GM10847 (cell line): ENCODE results near the gene PARP1.

ENCODE experiments used
- POLR2A ChIP-seq: IDR thresholded peaks from 2 replicates; pipeline ENCODE4 v1.6.1; 2011; ENCODE audit not compliant: insufficient read length; ENCODE audit errors: extremely low read depth

The PARP1 gene

GRCh38 chr1:226436855-226437491 lies 29.1 kb upstream of the PARP1 start:
- TF ChIP-seq POLR2A: no peak

GRCh38 chr1:226436472-226436854 lies 28.6 kb upstream of the PARP1 start:
- no peak for TF ChIP-seq POLR2A

DNA sequence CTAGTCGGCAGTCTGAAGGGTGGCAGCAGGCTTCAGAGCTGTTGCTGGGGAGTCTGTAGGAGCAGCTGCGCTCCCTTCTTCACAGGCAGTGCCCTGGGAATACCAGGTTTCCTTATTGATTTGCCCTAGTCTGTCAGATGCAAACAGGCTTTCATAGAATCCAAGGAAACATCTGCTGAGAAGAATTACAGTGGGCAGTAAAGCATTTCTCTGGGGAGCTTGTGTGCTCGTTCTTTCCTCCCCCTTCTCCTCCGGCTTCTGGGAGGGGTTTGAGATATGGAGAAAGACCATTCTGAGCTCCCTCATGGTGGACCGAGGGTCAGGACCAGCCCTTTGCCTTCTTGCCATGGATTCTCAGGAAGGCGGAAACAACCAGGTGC lies 25.4 kb upstream of the PARP1 start:
- TF ChIP-seq POLR2A: no peak

DNA sequence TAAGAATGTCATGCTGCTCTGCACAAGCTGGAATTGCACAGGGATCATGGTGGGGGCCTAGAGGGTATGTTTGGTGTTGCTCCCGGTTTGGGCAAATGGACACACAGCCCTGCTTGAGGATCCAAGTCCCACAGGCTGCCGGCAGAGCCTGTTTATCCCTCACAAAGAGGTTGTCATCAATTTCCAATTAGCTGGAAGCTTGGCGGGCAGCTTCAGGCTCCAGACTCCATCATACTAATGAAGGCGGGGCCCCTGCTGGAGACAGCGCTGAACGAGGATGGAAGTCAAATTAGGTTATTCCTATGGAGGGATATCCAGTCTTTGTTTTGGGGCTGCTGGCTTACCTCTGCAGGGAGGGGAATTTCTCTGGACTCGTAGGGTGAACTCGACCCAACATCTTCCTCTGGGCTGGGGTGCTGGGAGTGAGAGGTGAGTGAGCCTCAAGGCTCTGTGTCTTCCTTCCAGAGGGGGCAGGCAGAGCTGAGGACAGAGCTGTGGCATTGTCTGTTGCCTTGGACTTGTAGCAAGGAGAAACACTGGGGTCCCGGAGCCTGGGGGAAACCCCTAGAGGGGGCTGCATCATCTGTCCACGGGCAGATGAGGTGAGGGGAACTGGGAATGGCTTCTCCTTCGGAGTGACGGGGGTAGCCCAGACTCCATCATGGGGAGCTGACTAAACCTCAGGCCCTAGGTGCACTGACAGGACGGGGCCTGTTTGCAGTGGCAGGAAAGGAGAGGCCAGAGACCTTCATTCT lies 24.9 kb upstream of the PARP1 start:
- no peak for TF ChIP-seq POLR2A

GRCh38 chr1:226429858-226430715 lies 22.2 kb upstream of the PARP1 start:
- no peak for TF ChIP-seq POLR2A

- TF ChIP-seq POLR2A: no peak
Measured at GRCh38 chr1:226428791-226429461, 21.0 kb upstream of the PARP1 start.

DNA sequence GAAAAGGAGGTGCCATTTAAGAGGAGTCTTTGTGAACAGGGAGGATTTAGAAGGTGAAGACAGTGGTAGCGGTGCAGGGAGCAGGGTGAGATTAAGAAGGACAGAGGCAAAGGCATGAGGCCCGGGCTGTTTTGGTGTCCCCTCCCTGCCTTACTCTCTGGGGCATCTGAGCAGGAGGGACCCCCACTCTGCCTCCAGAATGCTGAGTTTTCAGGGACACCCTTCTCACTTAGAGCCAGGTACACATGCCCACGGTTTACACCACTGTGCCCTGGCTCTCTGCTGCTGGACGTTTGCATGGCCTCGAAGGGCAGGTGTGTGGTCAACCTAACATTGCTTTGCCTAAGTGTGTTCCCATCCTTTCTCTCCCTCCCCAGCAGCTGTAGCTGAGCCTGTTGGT lies 20.5 kb upstream of the PARP1 start:
- TF ChIP-seq POLR2A: no peak

GRCh38 chr1:226427131-226427530 lies 19.2 kb upstream of the PARP1 start:
- no peak for TF ChIP-seq POLR2A

GRCh38 chr1:226425431-226426031 lies 17.6 kb upstream of the PARP1 start:
- TF ChIP-seq POLR2A: no peak

DNA sequence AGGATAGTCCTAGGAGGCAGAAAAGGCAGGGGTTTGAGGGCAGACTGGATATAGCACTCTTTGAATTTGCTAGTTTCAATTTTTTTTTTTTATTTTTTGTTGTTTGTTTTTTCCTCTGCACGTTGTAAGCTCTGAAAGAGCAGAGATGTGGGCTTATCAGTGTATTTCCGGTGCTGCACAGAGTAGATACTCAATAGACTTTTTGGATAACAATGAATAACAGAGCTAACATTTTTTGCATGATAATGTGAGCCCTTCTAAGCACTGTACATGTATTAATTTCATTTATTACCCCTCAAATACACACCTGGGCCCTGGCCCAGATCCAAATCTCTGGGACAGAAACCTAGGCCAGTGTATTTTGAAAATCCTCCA lies 17.1 kb upstream of the PARP1 start:
- TF ChIP-seq POLR2A: no peak

- TF ChIP-seq POLR2A: no peak
Measured at GRCh38 chr1:226424221-226425003, 16.5 kb upstream of the PARP1 start.

- TF ChIP-seq POLR2A: no peak
Measured at GRCh38 chr1:226422478-226422877, 14.6 kb upstream of the PARP1 start.

DNA sequence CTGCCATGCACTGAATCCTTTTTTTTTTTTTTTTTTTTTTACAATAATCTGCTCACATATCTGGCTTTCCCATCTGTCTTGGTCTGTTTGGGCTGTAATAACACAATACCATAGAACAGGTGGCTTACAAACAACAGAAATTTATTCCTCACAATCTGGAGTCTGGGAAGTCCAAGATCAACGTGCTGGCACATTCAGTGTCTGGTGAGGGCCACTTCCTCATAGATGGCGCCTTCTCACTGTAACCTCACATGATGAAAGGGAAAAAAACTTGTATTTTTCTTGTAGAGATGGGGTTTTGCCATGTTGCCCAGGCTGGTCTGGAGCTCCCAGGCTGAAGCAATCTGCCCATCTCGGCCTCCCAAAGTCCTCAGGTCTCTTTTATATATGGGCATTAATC lies 13.0 kb upstream of the PARP1 start:
- no peak for TF ChIP-seq POLR2A

DNA sequence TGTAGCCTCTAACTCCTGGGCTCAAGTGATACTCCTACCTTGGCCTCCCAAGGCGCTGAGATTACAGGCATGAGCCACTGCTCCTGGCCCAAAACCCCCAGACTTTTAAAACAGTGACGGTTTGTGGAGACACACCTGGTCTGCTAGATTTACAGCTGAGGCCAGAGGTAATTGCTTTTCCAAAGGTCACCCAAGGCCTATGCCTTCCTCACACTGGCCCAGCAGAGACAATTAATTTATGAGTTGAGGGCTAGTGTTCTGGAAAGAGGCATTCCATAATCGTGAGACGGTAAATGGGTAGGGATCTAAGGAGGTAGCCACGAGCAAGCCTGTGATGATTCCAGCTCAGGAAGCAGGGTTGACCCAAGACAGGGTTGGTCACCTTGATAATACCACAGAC lies 12.4 kb upstream of the PARP1 start:
- no peak for TF ChIP-seq POLR2A

DNA sequence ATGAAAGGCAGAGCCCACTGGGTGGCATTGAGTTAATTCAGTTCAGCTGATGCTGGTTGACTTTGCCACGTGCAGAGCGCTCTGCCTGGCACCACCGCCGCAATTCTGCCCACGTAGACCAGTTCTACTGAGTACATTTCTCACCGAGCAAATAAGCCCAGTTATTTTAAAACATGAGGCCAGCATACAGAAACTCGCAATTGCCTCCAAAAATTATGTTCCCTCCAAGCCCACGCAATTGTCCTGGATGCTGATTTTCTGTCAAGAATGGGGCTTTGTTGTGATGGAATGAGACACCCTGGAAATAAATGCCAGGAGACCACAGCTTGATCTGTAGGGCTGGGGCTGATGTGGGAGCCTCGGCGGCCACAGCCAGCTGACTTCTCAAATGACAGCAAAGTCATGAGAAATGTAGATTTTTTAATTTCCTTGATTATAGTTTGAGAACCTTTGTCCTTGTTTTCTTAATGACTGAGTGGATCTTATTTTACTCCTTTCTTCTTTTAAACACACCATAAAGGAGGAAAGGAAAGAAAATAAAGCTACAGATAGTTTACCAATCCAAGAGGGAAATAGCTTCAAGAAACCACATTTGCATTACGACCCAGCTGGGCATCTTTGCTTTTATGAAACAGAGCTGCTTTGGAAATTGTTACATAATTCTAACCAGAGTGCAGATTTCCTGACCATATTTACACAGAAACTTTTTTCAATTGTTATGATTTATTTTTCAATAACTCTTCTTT lies 11.6 kb upstream of the PARP1 start:
- TF ChIP-seq POLR2A: no peak
